ENCODE results near the gene KCND2.

DNA sequence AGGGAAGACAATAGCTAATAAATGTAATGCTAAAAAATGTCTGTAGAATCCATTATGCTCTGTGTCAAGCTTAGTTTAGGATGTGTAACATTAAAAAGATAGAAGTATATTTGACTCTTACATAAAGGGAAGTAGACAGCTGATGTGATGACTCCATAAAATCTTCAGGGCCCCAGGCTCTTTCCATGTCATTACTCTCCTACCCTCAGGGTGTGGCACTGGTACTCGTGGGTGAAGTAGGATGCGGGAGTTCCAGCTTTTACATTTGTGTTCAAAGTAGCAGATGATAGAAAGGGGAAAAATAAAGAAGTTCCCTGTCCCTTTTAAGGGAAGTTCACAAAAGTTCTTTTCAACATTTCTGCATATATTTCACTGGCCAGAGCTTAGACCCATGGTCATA lies 427.8 kb downstream of the KCND2 start:
- TF ChIP-seq EZH2phosphoT487 (IDR thresholded peaks at IDR 0.05; ENCODE audit: borderline replicate concordance, low read length), result no peak
- TF ChIP-seq, protein P1, sequence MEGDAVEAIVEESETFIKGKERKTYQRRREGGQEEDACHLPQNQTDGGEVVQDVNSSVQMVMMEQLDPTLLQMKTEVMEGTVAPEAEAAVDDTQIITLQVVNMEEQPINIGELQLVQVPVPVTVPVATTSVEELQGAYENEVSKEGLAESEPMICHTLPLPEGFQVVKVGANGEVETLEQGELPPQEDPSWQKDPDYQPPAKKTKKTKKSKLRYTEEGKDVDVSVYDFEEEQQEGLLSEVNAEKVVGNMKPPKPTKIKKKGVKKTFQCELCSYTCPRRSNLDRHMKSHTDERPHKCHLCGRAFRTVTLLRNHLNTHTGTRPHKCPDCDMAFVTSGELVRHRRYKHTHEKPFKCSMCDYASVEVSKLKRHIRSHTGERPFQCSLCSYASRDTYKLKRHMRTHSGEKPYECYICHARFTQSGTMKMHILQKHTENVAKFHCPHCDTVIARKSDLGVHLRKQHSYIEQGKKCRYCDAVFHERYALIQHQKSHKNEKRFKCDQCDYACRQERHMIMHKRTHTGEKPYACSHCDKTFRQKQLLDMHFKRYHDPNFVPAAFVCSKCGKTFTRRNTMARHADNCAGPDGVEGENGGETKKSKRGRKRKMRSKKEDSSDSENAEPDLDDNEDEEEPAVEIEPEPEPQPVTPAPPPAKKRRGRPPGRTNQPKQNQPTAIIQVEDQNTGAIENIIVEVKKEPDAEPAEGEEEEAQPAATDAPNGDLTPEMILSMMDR (IDR thresholded peaks at IDR 0.05; ENCODE audit: low read depth, low read length, poor library complexity, severe bottlenecking), result no peak

Data from DOHH2 (cell line).